HepG2 (cell line): ENCODE measurements around the gene SLC22A4. TPM values are rescaled to one million over a fixed set of nuclear protein-coding genes. Genes with fewer than 3 reads are reported as not detected.
A peak's percentile ranks its signal among the peaks of the same experiment; 100 is the strongest.

Experiments used
- ATAC-seq: fragments of 200-7000 bp; cut with Tn5 transposase; 3 replicates; pipeline ENCODE4 v1.9.1; 2020; ENCODE audit warnings: mild to moderate bottlenecking, moderate library complexity
- BruUV-seq: library from RNA; stranded (reverse); fragments of 400-500 nt; replicated peaks from 2 replicates; lab custom pipeline; 2021; lab: Mats Ljungman, UMichigan
- CTCF ChIA-PET: fragments of 300-600 bp; formaldehyde crosslinking; extraction: SDS; loops from one replicate; lab custom pipeline; 2021; ENCODE audit warnings: low total read pairs, inconsistent platforms, low intra/inter-chr PET ratio; lab: Yijun Ruan, JAX
- POLR2A ChIA-PET: fragments of 350-600 bp; sonication (Branson Sonifier 250); formaldehyde crosslinking; loops from one replicate; lab custom pipeline; 2020; ENCODE audit warnings: antibody characterized with exemption, inconsistent platforms; lab: Yijun Ruan, JAX
- DNase-seq: peaks from one replicate; pipeline ENCODE4 v3.0.0-alpha.2; 2015; ENCODE audit warnings: low spot score
- FAIRE-seq: peaks from 3 replicates; lab custom pipeline; 2011; peaks lifted over from hg19 to GRCh38; lab: Jason Lieb, UNC
- H2AFZ ChIP-seq: one replicate; pipeline ENCODE4 v1.6.1; 2011; ENCODE audit warnings: low read length, inconsistent platforms
- H3K27ac ChIP-seq: fragments of 300-600 bp; 3 replicates; pipeline ENCODE4 v1.8.0; 2011; ENCODE audit warnings: mixed run types, mild to moderate bottlenecking, mixed read lengths, low read length, inconsistent platforms; ENCODE audit not compliant: insufficient read depth; ENCODE audit errors: extremely low read length
- H3K27me3 ChIP-seq, 2 experiments: fragments of 200-600 bp in 1 of 2; 2 replicates in 1 of 2; 3 replicates in 1 of 2; pipeline versions ENCODE4 v1.6.0 to v1.8.0; 2011; ENCODE audit warnings: low read length in 2 of 2, mild to moderate bottlenecking in 2 of 2, moderate library complexity in 2 of 2, inconsistent platforms in 1 of 2; ENCODE audit not compliant: insufficient read depth in 2 of 2, control insufficient read depth in 1 of 2
- H3K36me3 ChIP-seq, 2 experiments: fragments of 200-600 bp in 1 of 2; replicated peaks in 1 of 2; 2 replicates in 1 of 2; 3 replicates in 1 of 2; pipeline versions ENCODE4 v1.5.1 to v1.8.0; 2011; ENCODE audit warnings: low read length in 2 of 2, inconsistent platforms in 1 of 2; ENCODE audit not compliant: insufficient read depth in 2 of 2, control insufficient read depth in 1 of 2
- H3K4me1 ChIP-seq: 2 replicates; pipeline ENCODE4 v1.5.1; 2012; ENCODE audit warnings: low read length, inconsistent platforms; ENCODE audit not compliant: insufficient read depth
- H3K4me2 ChIP-seq: 2 replicates; pipeline ENCODE4 v1.6.0; 2011; ENCODE audit warnings: low read depth, low read length, inconsistent platforms
- H3K4me3 ChIP-seq, 3 experiments: fragments of 200-600 bp in 1 of 3; sonication (generic), shearing (Covaris generic) in 1 of 3; replicated peaks in 1 of 3; 2 replicates each; pipeline ENCODE4 v1.5.1; 2011 to 2016; ENCODE audit warnings: low read length in 3 of 3, inconsistent platforms in 2 of 3, low read depth in 2 of 3, mild to moderate bottlenecking in 2 of 3, control low read depth in 1 of 3, mixed read lengths in 1 of 3; ENCODE audit not compliant: insufficient read depth in 1 of 3
- H3K79me2 ChIP-seq: one replicate; pipeline ENCODE4 v1.6.1; 2011; ENCODE audit warnings: low read length, inconsistent platforms; ENCODE audit not compliant: insufficient read depth
- H3K9ac ChIP-seq: 2 replicates; pipeline ENCODE4 v1.6.0; 2011; ENCODE audit warnings: mild to moderate bottlenecking, low read depth, low read length, inconsistent platforms; ENCODE audit not compliant: insufficient read depth
- H3K9me3 ChIP-seq: 2 replicates; pipeline ENCODE4 v1.5.1; 2012; ENCODE audit warnings: mild to moderate bottlenecking, low read length
- H4K20me1 ChIP-seq: 2 replicates; pipeline ENCODE4 v1.6.0; 2011; ENCODE audit warnings: inconsistent platforms, mild to moderate bottlenecking, low read length, moderate library complexity; ENCODE audit not compliant: insufficient read depth
- SRSF4 ChIP-seq: fragments of 200-400 bp; formaldehyde crosslinking; IDR thresholded peaks from one replicate; pipeline ENCODE4 v1.6.1; 2018; ENCODE audit warnings: mild to moderate bottlenecking, low read depth, low read length, moderate library complexity; ENCODE audit not compliant: poor library complexity, severe bottlenecking
- STAG1 ChIP-seq: sonication (generic); formaldehyde crosslinking; IDR thresholded peaks from 2 replicates; pipeline ENCODE4 v1.4.0; 2020; ENCODE audit warnings: missing genetic modification reagents
- ZFYVE20 ChIP-seq: sonication (generic); formaldehyde crosslinking; IDR thresholded peaks from 2 replicates; pipeline ENCODE4 v1.8.0; 2023; ENCODE audit warnings: low read depth, mild to moderate bottlenecking, moderate library complexity, missing genetic modification reagents, borderline replicate concordance
- ZNF253 ChIP-seq: sonication (generic); formaldehyde crosslinking; IDR thresholded peaks from 2 replicates; pipeline ENCODE4 v1.8.0; 2022; ENCODE audit warnings: mild to moderate bottlenecking, missing genetic modification reagents, borderline replicate concordance
- ZNF331 ChIP-seq: sonication (generic); formaldehyde crosslinking; IDR thresholded peaks from 2 replicates; pipeline ENCODE4 v1.4.0; 2020; ENCODE audit warnings: missing genetic modification reagents
- ZNF451 ChIP-seq: sonication (generic); formaldehyde crosslinking; IDR thresholded peaks from 2 replicates; pipeline ENCODE4 v1.5.0; 2020; ENCODE audit warnings: mild to moderate bottlenecking, missing genetic modification reagents
- WGBS: methylation state at CpG from one replicate; pipeline ENCODE4 v1.1.6; 2017; ENCODE audit warnings: low lambda C conversion rate; 5-methylcytosine and 5-hydroxymethylcytosine counted together
- in situ Hi-C: cut with HindIII; loops from 2 replicates; pipeline ENCODE4 v1.10.0; 2017; ENCODE audit warnings: low pct_unique_long_range_greater_than_20kb; ENCODE audit not compliant: extremely low pct_ligation_motif_present
- intact Hi-C: fragments of 100-400 bp; cut with micrococcal nuclease; formaldehyde crosslinking; loops from one replicate; pipeline ENCODE4 v1.10.0; 2022; ENCODE audit not compliant: unreplicated experiment
- polyA plus RNA-seq, 8 experiments: library from polyadenylated mRNA; depleted of rRNA in 3 of 8; stranded (reverse) in 7 of 8; unstranded in 1 of 8; fragments of >200 nt; fragmentation: Illumina TruSeq in 4 of 8; extraction: Trizol in 4 of 8; gene quantifications; 2 replicates each; pipeline versions ENCODE4 v1.2.1 to v1.2.3, GENCODE V29; 2011 to 2016; ENCODE audit warnings: low read depth in 4 of 8, missing spikeins in 1 of 8, mixed read lengths in 1 of 8; ENCODE audit not compliant: insufficient read depth in 1 of 8
- total RNA-seq, 5 experiments: library from RNA; depleted of rRNA; stranded (reverse); fragments of >200 nt; fragmentation: Illumina TruSeq; extraction: Trizol; gene quantifications; 2 replicates each; pipeline ENCODE4 v1.2.3, GENCODE V29; 2016; ENCODE audit warnings: low read depth in 1 of 5
- TF ChIP-seq, protein P1 (sequence below): sonication (generic); formaldehyde crosslinking; IDR thresholded peaks from 2 replicates; pipeline ENCODE4 v1.8.0; 2022; ENCODE audit warnings: missing genetic modification reagents, mild to moderate bottlenecking, borderline replicate concordance
- TF ChIP-seq, protein P2 (sequence below): sonication (generic); formaldehyde crosslinking; IDR thresholded peaks from 2 replicates; pipeline ENCODE4 v1.5.0; 2020; ENCODE audit warnings: mild to moderate bottlenecking, missing genetic modification reagents, moderate library complexity

The SLC22A4 gene
- total and polyA plus RNA-seq, 2 of the 13 experiments (the other 11 are each of a cell fraction or from before 2014, with no cell fraction given) = 0.33 to 0.62 TPM

DNA sequence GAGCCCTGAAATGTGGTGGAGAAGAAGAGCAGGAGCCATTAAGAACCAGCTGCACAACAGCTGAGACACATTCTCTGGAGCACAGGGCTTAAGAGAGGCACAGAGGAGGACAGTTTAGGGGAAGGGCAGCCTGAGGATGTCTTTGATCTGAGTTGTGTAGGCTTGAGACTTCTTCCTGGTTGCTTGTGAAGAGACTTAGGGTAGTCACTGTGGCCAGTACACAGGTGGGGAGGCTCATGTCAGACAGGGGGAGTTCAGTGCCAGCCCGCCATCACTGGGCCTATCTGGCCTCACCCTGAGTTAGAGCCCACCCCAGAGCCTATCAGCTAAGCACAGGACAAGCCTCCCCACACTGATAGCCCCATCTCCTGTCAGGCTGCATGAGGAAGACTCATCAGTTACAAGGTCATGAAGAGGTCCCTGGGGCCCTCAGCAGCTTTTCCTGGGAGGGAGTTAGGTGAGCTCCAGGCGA is 19.8 kb downstream of the SLC22A4 start:
- in situ Hi-C loops = no loop called here
- Histone ChIP-seq H3K79me2 (no peaks in the 10 kb centered on the region), H2AFZ (no peak overlapping the region), H4K20me1 (no peaks in the 10 kb centered on the region), H3K4me3 (no peak overlapping the region), H3K4me2 (no peak overlapping the region), H3K9me3 (no peaks in the 10 kb centered on the region), H3K4me1 (peaks cover 18% of the 10 kb centered on the region), H3K36me3 (no peaks in the 10 kb centered on the region), H3K27me3 (no peaks in the 10 kb centered on the region)
- POLR2A ChIA-PET = interaction anchor here (1.0 kb wide), 1 partner anchor 20 kb away, joined by 5 read pairs; the partner anchor contains the start of gene SLC22A4
- FAIRE-seq (no peak), ATAC-seq (no peak)
- intact Hi-C loops = no loop called here
- CTCF ChIA-PET = no interaction called here
- no TSS peak for BruUV-seq
- 100% methylated on average over 1 of the region's 2 CpGs for WGBS
- TF ChIP-seq ZNF451 (CRISPR knock-in tag) = no peak
- TF ChIP-seq ZNF331 = no peak
- TF ChIP-seq ZNF253 (CRISPR knock-in tag) = no peak
- no peak for TF ChIP-seq ZFYVE20 (CRISPR knock-in tag)
- TF ChIP-seq, protein P1, sequence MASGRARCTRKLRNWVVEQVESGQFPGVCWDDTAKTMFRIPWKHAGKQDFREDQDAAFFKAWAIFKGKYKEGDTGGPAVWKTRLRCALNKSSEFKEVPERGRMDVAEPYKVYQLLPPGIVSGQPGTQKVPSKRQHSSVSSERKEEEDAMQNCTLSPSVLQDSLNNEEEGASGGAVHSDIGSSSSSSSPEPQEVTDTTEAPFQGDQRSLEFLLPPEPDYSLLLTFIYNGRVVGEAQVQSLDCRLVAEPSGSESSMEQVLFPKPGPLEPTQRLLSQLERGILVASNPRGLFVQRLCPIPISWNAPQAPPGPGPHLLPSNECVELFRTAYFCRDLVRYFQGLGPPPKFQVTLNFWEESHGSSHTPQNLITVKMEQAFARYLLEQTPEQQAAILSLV (CRISPR knock-in tag) = no peak
- TF ChIP-seq, all 625 proteins: peak for 0
- DNase-seq = no peak
- Histone ChIP-seq H3K9ac (no peak overlapping the region), H3K27ac (no peak overlapping the region)

DNA sequence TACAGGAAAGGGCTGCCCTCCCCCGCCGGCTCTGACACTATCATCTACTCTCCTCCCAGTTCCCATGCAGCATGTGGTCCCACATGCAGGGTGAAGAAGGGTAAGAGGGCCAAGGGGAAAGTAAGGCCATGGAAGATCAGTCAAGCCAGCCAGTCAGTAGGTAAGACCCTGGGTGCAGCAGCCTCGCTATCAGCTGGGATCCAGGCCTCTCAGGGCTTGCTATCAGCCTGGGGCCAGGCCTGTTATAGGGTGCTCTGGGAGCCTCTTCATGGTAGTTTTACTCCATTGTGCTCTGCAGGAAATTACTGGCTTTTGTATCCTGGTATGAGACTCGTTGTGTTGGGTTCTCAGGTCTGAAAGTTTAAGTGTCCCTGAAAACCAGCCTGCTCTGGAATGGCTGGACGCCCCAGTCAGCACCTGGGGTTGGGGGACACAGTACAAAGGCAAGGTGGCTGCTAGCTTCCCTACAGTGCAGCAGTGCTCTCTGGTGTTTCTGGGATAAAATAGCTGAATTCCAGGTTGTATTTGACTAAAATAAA is 21.4 kb downstream of the SLC22A4 start:
- intact Hi-C loops = no loop called here

More for the DNA sequence above, 21.4 kb downstream of the SLC22A4 start:
- peak; percentile 34 for TF ChIP-seq STAG1 (CRISPR knock-in tag)
- no peak for TF ChIP-seq SRSF4
- TF ChIP-seq, protein P2, sequence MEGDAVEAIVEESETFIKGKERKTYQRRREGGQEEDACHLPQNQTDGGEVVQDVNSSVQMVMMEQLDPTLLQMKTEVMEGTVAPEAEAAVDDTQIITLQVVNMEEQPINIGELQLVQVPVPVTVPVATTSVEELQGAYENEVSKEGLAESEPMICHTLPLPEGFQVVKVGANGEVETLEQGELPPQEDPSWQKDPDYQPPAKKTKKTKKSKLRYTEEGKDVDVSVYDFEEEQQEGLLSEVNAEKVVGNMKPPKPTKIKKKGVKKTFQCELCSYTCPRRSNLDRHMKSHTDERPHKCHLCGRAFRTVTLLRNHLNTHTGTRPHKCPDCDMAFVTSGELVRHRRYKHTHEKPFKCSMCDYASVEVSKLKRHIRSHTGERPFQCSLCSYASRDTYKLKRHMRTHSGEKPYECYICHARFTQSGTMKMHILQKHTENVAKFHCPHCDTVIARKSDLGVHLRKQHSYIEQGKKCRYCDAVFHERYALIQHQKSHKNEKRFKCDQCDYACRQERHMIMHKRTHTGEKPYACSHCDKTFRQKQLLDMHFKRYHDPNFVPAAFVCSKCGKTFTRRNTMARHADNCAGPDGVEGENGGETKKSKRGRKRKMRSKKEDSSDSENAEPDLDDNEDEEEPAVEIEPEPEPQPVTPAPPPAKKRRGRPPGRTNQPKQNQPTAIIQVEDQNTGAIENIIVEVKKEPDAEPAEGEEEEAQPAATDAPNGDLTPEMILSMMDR = peak; percentile 35; the same call in 1 of the 2 replicates
- Histone ChIP-seq H3K9me3 (no peaks in the 10 kb centered on the region), H3K27me3 (no peaks in the 10 kb centered on the region), H4K20me1 (no peaks in the 10 kb centered on the region), H3K4me1 (peaks cover 16% of the 10 kb centered on the region), H3K4me3 (no peak overlapping the region), H3K79me2 (no peaks in the 10 kb centered on the region), H2AFZ (no peak overlapping the region), H3K27ac (no peak overlapping the region), H3K4me2 (no peak overlapping the region), H3K36me3 (no peaks in the 10 kb centered on the region), H3K9ac (no peak overlapping the region)
- ChIA-PET POLR2A (no interaction called here), CTCF (no interaction called here)
- no peak for ATAC-seq
- in situ Hi-C loops = no loop called here
- FAIRE-seq = no peak
- BruUV-seq = no TSS peak
- DNase-seq = no peak
- 75% methylated on average over 5 of the region's 5 CpGs for WGBS
